UCSD-AML1 (cell line): ENCODE results near the gene LEUTX.
"Not testable (repeated sequence)": the region's sequence is repeated elsewhere in the genome, so short reads cannot be mapped to it uniquely, and the experiment has no call there.

Experiments
- DNase-seq: peaks from one replicate; lab custom pipeline; 2025; ENCODE audit not compliant: unreplicated experiment; lab: John Stamatoyannopoulos, UW

The LEUTX gene

DNA sequence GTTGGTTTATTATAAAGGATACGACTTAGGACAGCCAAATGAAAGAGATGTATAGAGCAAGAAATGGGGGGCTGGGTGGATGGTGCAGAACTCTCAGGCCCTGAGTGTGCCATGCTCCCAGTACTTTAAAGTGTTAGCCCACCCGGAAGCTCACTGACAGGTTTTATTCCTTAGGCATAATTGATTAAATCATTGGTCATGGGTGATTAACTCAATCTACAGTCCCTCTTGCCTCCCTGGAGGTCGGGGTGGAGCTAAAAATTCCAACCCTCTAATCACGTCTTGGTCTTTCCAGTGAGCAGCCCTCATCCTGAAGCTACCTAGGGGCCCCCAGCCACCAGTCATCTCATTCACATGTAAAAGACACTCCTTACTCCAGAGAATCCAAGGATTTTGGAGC lies 9.9 kb upstream of the LEUTX start:
- no peak for DNase-seq

DNA sequence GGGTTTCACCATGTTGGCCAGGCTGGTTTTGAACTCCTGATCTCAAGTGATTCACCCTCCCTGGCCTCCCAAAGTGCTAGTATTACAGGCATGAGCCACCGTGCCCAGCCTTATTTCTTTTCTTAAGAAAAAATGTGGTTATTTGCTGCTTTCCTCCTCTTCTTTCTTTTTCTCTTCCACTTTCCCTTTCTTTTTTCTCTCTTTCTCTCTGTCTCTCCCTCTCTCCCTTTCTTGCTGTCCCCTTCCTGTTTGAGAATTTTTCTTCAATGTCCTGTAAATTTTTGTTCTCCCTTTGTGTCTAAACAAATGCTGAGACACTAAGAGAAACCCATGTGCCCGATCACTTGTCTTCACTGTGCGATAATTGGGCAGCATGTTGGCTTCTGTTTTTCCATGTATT lies 2.2 kb downstream of the LEUTX start:
- no peak for DNase-seq

DNA sequence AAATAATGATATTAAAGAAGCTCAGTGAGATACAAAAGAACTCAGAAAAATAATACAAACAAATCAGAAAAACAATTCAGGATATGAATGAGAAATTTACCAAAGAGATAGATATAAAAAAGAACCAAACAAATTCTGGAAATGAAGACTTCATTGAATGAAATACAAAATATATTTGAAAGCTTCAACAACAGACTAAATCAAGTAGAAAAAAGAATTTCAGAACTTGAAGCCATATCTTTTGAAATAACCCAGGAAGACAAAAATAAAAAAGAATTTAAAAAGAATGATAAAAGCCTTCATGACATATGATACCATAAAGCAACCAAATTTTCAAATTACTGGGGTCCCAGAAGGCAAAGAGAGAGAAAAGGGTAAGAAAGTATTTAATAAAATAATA lies 9.6 kb downstream of the LEUTX start:
- no peak for DNase-seq

DNA sequence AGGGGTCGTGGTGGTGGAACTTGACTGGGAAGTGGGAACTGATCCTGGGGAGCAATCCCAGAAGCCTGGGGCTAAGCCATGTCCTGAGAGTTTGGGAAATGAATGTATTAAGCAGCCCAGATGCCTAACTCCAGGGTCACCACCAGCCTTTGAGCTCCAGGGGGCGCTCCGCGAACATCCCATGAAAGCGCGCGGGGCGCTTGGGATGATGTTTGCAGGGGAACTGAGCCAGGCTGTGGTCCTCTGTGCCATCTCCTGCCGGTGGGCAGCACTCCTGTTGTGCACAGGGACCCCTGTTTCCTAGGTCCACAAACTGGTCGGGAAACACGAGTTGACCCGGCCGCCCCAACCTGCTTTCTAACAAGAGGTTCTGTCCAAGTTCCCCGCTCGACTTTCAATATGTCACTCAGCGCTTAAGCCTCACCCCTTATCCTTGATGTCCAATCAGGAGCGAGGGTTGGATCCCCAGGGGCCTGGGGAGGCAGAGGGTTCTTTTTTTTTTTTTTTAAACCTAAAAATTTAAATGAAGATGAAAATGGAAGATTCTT lies 14.4 kb downstream of the LEUTX start:
- peak; percentile 71 for DNase-seq

DNA sequence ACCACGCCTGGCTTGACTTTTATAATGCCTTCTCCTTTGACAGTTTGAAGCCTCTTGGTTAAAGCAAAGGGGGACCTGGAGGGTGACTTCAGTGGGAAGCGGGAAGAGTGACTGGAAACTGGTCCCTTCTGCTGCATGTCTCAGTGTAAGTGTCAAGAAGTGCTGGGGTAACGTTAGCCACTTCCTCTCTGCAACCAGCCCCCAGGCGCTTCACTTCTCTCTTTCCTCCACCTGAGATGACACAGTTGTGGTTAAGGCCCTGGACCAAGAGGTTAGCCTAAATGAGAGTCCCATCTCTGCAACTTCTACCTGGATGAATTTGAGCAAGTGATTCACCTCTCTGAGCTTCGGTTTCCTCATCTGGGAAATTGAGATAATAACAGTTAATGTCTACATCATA lies 16.3 kb downstream of the LEUTX start:
- DNase-seq = no peak

DNA sequence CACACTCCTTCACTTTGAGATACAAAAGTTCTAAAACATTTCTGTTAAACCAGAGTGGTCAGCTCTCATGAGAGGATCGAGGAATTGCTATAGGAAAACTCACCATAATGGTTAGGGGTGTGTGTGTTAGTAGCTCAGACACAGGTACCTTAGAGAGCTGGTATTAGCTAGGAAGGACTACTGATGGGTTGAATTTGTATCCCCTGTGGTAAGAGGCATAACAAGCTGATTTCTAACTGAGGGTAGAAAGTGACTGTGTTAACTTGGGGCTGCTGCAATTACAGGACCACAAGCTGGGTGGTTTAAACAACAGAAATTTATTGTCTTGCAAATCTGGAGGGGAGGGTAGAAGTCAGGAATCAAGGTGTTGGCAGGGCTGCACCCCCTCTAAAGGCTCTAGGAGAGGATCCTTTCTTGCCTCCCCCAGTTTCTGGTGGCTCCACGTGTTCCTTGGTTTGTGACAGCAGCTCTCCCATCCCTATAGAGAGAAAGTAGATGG lies 17.4 kb downstream of the LEUTX start:
- no peak for DNase-seq

DNA sequence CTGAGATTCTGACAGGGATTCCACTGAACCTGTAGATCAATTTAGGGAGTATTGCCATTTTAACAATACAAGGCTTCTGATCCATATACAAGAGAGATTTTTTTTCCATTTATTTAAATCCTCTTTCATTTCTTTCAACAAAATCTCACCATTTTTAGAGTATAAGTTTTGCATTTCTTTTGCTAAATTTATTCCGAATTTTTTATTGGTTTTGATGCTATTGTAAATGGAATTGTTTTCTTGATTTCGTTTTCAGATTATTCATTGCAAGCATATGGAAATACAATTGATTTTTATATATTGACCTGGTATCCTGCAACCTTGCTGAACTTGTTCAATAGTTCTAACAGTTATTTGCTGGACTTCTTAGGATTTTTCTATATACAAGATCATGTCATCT lies 18.4 kb downstream of the LEUTX start:
- no peak for DNase-seq

DNA sequence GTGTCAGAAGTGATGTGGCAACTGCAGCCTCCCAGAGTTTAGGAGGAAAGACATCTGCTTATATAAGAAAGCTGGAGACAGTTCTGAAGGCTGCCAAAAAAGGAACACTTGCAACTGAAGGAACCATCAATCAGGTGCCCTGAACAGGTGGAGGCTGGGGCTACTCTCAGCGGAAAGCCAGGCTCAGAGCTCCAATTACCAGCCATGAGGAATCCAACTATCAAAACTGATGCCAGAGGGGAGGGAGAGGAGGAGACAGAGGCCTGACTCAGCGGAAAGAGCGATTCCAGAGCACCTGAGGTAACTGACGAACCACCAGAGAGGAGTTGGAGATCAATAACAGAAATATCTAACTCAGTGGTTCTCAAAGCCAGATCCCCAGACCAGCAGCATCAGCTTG lies 24.3 kb downstream of the LEUTX start:
- DNase-seq = no peak

DNA sequence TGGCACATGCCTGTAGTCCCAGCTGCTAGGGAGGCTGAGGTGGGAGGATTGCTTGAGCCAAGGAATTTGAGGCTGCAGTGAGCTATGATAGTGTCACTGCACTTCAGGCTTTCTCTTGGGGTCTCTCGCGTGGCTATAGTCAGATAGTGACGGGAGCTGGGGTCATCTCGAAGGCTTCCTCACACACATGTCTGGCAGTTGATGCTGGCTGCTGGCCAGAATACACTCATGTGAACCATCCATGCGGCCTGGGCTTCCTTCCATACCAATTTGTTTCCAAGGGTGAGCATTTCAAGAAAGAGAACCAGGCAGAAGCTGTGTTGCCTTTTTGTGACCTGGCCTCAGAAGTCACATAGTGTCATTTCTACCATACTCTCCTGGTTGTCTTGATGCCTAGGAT lies 26.4 kb downstream of the LEUTX start:
- no peak for DNase-seq

DNA sequence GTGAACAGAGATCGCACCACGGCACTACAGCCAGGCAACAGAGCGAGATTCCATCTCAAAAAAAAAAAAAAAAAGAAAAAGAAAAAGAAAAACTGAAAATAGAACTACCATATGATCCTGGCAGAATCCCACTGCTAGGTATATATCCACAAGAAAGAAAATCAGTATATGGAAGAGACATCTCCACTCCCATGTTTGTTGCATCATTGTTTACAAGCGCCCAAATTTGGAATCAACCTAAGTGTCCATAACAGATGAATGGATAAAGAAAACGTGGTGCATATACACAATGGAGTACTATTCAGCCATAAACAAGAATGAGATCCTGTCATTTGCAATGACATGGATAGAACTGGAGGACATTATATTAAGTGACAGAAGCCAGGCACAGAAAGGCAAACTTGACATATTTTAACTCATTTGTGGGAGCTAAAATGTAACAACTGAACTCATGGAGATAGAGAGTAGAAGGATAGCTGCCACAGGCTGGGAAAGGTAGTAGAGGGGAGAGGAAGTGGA lies 29.3 kb downstream of the LEUTX start:
- DNase-seq = no peak

DNA sequence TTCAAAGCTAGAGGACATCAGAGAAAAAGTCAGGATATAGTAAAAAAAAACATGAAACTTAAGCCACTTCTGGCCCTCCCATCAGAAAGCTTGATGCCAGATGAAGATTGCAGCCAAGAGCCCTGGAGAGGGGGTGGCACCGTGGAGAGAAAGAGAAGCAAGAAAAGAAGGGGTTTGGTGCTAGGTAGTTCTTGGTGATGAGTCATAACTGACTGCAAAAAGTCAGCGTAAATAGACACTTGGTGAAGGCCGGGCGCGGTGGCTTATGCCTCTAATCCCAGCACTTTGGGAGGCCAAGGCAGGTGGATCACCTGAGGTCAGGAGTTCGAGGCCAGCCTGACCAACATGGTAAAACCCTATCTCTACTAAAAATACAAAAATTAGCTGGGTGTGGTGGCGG lies 30.0 kb downstream of the LEUTX start:
- DNase-seq = not testable (repeated sequence)

DNA sequence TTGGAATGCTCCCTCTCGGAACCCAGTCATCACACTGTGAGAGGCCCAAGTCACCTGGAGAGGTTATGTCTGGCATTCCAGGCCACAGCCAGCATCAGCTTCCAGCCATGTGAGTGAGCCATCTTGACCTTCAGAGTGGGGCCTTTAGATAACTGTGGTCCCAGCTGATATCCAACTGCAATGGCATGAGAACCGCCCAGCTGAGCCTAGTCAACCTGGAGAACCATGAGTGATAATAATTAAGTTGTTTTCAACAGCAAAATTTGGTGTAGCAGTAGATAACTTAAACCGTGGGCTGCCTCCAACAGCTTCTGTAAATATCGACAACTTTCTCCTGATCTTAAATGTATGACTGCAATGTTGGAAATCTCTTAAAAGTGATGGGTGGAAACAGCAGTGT lies 30.7 kb downstream of the LEUTX start:
- no peak for DNase-seq

DNA sequence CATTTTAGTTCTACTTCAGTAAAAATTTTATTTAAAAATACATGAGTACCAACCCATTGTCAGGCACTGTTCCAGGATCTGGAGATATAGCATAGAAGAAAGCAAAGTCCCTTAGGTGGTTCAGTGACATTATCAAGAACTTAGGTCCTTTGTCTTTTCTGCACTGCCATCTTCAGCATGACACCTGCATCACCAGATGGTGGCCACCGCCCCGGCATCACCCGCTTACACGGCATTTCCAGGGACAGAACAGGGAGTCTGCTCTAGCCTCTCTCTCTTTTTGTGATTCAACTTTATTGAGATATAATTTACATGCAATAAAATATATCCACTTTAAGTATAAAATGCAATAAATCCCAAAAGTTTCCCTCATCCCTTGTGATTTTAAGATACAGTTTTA lies 31.8 kb downstream of the LEUTX start:
- no peak for DNase-seq

DNA sequence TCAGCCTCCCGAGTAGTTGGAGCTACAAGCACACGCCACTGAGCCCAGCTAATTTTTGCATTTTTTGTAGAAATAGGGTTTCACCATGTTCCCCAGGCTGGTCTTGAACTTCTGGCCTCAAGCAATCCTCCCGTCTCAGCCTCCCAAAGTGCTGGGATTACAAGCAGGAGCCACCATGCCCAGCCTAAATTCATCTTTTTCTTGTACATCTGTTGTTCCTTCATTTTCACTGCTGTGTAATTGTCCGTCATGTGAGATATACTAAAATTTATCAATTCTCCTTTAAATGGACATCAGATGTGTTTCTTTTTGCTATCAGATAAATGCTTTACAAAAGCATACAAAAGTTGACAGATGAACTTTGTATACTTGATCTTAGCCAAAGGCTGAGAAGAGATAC lies 32.4 kb downstream of the LEUTX start:
- no peak for DNase-seq

DNA sequence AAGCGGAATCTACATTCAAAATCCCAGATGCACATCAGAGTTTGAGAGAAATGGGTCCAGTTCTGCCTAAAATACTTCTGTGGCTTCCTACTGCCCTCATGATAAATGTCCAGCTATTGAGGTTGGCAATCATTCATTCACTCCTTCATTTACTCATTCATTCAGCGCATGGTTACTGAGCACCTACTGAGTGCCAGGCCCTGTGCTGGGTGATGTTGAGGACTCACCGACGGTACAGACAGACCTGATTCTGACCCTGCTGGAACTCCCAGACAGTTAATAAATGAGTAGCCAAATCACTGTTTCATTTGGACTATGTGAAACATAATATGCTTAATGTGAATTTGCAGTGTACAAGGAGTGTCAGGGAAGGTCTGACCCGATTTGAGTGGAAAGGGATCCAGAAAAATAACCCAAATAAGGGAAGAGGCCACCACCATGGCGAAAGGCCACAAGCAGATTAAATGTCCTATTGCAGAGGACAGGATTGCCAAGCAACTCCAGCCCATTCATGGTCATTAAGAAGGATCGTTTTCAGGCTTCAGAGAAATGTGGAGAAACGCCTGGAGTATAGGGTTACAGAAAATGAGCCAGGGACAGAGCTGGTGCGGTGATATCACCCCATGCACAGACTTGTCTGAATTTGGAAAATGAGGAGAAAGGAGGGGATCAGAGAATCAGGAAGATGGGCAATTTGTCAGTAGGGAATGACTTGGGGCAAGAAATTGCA lies 34.8 kb downstream of the LEUTX start:
- no peak for DNase-seq

DNA sequence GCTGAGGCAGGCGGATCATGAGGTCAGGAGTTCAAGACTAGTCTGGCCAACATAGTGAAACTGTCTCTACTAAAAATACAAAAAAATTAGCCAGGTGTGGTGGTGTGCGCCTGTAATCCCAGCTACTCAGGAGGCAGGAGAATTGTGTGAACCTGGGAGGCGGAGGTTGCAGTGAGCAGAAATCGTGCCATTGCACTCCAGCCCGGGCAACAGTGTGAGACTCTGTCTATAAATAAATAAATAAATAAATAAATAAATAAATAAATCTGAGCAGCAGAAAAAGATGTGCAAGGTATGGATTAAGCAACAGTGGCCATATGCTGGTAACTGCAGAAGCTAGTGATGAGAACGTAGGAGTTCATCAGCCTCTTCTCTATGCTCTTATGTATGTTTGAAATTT lies 35.5 kb downstream of the LEUTX start:
- DNase-seq = not testable (repeated sequence)

DNA sequence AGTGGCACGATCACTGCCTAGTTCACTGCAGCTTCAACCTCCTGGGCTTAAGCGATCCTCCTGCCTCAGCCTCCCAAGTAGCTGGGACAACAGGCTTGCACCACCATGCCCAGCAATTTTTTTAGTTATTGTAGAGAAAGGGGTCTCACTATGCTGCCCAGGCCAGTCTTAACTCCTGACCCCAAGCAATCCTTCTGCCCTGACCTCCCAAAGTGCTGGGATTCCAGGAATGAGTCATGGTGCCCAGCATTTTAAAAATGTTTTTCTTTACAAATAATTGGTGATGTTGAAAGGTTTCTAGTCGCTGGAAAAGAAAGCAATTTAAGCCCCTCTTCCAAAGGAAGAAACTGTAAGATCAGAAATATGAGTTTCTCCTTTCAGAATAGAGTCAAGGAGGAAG lies 35.9 kb downstream of the LEUTX start:
- no peak for DNase-seq

DNA sequence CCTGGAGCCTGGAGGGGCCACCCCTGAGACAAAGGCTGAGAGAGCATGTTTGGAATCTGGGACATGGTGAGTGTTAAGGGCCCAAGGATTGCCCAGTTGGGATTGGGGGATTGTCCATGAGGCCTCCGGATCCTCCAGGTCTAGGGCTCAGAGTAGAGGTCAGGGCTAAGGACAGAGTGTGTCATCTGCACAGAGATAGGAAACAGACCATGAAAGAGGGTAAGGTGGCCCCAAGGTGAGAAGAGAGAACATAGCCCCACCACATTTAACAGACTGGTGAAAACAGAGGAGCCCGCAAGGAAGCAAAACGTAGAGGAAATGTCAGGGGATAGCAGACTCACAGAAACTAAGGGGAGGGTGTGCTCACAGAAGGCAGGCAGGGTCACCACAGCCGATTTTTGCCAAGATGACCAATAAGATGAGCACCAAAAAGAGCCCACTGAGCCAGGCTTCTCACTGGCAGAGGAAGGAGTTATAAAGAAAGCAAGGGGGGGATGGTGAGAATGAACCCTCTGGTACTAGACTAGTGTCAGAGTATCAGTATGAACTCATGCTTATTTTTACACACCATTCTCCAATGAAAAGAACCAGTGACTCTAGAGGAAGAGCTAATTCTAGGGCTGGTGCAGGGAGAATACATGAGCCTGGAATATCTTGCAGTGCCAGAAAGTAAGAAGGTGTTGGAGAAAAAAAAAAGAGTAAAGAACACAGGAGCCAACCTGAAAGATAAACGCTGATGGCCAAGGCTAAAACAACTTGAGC lies 37.8 kb downstream of the LEUTX start:
- DNase-seq = no peak

DNA sequence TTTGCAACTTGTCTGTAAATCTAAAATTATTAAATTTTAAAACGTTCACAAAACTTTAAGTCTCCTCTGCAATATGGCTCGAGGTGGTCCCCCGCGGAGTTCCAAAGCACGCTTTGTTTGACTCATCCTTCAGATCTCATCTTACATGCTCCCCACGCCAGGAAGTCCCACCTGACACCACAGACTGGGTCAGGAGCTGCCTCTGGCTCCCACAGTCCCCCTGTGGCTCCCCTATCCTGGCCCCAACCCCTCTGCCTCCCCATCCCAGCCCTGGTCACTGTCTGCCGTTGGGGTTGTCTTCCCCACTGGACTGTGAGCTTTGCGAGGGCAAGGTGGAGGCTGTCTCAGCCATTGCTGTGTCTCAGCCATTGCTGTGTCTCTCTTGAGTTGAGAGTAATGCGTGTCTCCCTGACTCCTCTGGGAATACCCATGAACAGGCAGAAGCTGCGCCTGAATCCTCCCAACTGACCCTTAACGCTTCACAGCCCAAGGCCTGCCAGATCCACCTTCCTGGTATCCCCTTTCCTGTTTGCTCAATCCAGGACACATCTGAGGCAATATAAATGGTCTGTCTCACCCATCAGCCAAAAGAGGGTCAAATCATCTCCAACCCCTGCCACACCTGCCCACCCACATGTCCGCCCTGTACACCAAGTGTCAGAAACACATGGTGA lies 39.4 kb downstream of the LEUTX start:
- DNase-seq = no peak

DNA sequence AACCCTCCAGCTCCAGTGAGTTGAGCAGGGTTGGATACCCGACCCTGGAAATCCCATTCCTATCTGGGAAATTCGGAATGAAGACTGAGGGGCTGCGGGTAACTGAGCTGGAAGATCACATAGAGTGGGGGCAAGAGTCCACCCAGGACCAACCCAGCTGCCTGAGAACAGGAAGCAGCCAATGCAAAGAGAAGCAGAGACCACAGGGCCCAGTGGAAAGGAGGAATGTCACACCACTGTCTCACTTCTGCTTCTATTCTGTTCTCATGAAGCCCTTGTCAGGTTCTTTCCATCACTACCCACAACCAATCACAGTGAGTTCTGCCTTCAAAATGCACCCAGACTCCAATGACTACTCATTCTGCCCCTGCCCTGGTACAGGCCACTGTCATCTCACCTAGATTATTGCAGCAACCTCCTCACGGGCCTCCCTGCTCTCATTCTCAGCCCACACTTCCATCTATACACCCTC lies 40.0 kb downstream of the LEUTX start:
- no peak for DNase-seq

DNA sequence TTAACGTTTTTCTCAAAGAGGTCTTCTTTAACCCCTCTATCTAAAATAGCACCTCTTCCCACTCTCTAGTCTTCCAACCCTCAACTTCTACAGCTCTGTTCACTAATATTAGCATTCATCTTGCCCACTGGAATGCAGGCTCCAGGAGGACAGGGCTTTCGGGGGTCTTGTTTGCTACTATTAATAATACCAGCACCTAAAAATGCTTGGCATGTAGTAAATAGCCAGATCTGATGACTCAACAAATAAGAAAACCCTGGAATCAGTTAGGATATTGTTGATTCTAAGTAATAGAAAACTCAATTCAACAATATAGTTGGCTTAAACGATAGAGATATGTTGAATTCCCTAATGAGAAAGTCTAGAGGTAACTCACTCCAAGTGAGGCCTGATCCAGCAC lies 41.1 kb downstream of the LEUTX start:
- no peak for DNase-seq
